Stimulated activated naive CD4-positive, alpha-beta T cell treated with Interleukin-2 at 50 U/mL for 16 hours (primary cell): ENCODE measurements around the gene PNLIPRP2.

Experiments
- DNase-seq: peaks from one replicate; lab custom pipeline; 2025; lab: John Stamatoyannopoulos, UW

The PNLIPRP2 gene

GRCh38 chr10:116655568-116655967 lies 34.8 kb downstream of the PNLIPRP2 start:
- no peak for DNase-seq

GRCh38 chr10:116656044-116656443 lies 35.3 kb downstream of the PNLIPRP2 start:
- no peak for DNase-seq

DNA sequence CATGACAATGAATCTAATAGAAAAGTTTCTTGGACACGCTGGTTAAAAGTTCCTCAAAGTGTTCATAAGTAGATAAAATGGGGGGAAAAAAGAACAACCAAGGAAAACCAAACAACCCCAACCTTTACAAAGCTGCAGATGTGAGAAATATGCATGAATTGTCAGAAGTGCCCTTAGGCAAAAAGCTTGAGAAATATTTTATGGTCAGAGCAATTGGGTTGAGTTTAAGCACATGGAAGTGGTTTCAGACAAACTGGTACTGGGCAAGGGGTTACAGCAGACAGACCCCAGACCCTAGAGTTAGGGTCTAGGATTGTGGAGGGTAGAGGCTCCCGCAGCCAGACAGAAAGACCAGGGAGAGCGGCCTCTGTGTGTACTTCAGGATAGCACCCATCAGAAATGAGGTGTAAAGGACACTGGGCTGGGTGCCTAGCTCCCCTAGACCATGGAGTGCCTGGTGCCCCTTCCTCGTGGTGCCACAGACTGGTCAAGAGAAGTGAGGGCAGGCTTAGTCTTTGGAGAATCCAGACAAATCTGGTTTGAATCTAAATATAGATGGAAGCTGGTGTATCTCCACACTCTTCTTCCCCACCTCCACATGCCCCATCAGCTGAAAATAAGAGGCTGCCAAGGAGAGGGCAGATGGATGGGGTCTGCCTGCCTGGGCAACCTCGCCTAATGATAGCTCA lies 37.3 kb downstream of the PNLIPRP2 start:
- DNase-seq = no peak

DNA sequence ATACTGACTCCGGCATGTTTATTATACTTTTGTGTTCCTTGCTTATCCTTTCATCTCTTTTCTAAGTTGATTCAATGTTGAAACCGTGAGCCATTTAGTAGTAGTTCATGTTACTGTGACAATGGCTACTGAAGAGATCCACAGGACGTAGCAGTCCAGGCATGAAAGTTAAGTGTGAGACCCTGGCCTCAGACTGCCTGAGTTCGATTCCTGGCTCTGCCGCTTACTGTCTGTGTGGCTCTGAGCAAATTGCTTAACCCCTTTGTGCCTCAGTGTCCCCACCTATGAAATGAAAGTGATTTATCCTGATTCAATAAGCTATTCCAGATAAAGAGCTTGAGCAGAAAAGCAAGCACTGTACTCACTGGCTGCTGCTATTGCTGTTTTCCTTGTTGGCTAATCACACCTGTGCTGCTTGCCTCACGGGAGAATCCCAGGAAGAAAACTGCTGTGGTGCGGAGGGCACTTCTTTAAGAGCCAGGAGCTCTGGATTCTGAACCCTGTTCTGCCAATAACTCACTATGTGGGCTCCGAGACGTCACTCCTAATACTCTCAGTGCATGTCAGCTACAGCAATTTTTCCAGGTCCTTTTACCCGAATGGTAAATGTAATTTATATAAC lies 38.4 kb downstream of the PNLIPRP2 start:
- no peak for DNase-seq

- no peak for DNase-seq
Measured at GRCh38 chr10:116660860-116661259, 40.1 kb downstream of the PNLIPRP2 start.

GRCh38 chr10:116663342-116663741 lies 42.6 kb downstream of the PNLIPRP2 start:
- no peak for DNase-seq

DNA sequence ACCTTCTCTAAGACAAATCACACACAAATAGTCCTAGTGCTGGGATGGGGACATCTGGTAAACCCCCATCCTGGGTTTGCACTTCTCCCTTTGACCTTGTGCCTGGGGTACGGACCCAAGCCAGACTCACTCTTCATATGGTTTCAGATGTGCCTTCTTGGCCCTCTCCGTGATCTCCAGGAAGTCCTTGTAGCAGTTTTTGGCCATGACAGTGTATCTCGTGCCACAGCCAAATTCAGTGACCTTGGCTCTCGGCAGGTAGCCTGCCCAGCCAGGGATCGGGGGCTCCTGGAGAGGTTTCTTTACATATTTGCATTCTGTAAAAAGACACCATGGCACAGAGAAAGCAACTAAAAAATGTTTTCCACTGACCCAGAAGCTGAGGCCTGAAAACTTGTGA lies 43.9 kb downstream of the PNLIPRP2 start:
- no peak for DNase-seq

GRCh38 chr10:116665541-116666125 lies 44.9 kb downstream of the PNLIPRP2 start:
- DNase-seq = no peak

DNA sequence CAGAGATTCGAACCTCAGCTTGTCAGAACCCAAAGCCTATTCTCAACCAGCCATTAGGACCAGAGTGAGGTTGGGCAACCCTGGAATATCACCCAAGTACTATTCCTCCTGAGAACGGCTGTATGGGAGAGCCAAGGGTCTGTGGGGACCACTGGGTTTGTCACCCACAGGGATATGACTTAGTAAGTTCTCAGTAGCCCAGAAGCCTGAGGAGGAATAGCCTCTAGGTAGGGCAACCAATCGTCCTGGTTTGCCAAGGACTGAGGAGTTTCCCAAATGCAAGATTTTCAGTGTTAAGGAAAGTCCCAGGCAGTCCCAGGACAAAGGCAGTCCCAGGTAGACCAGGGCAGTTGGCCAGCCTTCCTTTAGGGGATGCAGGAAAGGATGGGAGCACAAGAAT lies 46.7 kb downstream of the PNLIPRP2 start:
- no peak for DNase-seq

GRCh38 chr10:116668018-116668417 lies 47.3 kb downstream of the PNLIPRP2 start:
- no peak for DNase-seq

DNA sequence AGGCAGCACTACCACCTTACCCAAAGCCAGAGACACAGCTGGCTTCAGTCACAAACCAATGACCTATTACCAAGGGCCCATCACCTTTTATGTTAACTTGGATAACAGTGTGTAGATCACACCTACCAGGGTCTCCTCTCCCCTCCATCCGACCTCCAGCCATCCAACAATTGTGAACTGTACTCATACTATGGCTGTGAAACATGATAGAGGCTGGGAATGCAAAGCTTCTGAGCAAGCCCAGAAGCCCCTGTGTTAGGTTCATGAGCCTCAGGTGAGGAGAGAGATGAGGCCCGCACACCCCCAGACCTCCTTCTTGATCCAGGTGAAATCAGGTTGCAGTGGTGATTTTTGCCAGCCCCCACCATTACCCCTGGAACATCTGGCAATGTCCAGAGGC lies 47.7 kb downstream of the PNLIPRP2 start:
- no peak for DNase-seq

GRCh38 chr10:116669080-116669479 lies 48.3 kb downstream of the PNLIPRP2 start:
- DNase-seq = no peak

DNA sequence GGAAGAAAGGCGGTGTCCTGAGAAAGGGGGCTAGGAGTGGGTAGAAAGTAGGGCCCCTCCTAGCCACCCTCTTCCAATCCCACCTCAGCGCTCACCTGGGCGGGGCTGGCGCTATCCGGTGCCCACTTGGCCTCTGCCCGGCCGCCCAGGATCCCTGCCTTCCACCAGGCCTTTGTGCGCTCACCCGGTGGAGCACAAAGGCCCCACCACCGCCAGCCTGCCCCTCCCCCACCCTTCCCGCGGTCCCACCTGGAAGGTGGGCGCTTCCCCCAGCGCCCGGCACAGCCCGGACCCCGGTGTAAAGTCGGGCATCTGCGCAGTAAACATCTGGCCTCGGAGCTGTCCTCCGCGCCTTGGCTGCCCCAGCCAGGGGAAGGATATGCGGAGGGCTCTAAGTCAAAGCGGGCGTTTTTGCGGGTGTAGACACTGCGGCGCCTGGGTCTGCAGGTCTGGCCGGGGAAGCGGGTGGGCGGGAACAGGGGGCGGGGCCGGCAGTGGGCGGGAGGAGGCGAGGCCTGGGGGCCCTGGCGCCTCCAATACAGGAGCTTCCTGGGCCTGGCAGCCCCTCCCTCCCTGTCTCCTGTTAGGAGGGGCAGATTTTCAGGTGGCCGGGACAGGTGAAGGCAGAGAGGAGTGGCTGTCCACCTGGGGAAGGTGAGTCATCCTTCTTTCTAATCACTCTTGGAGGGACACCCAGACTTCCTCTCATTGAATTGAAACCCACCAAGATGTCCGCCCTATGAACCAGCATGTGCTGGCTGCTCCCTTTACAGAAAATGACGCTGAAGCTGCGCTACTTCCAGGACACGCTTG lies 49.3 kb downstream of the PNLIPRP2 start:
- no peak for DNase-seq

DNA sequence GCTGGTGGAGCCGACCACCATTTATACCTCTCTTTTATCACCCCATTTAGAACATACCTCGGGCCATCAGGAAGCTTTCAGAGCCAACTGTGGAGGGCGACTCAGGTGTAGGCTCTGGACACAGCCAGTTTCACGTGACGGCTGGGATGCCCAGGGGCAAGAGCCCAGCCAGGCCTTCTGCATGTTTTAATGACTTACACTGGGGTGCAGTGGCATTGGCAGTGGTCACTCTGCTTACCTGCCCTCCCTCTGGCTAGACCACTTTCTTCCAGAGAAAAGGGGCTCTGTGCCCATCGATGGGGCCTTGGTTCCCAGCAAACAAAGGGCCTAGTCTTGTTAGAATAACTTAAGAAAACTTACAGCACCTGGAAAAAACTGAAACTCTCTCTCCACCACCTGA lies 50.0 kb downstream of the PNLIPRP2 start:
- no peak for DNase-seq

DNA sequence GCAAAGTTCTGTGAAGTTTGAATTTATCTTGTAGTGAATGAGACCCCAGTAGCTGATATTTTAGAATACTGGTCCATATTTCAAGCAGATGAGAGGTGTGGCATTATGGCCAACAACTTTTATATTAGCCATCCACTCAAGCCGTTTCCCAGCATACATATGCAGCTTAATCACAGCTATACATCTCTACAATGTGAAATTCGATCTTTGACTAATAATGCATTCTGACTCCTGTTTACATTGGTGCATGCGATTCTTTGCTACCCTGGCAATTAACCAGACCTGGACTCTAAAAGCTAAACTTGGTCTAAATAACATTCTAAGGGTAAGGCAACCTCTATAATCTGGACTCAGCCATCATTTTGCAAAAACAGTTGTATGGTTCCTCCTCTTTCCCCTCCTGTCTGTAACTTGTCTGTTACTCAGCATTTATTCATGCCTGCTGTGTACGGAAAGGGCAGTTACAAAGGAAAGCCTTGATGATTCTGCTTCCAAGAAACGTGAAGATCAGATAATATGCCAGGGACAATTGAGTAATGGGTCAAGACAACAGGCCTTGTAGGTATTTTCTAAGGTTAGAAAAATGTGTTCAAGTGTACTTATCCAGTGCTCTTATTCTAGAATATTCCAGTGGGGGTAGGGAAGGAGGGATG lies 50.6 kb downstream of the PNLIPRP2 start:
- DNase-seq = no peak

GRCh38 chr10:116672891-116673290 lies 52.1 kb downstream of the PNLIPRP2 start:
- DNase-seq = no peak

DNA sequence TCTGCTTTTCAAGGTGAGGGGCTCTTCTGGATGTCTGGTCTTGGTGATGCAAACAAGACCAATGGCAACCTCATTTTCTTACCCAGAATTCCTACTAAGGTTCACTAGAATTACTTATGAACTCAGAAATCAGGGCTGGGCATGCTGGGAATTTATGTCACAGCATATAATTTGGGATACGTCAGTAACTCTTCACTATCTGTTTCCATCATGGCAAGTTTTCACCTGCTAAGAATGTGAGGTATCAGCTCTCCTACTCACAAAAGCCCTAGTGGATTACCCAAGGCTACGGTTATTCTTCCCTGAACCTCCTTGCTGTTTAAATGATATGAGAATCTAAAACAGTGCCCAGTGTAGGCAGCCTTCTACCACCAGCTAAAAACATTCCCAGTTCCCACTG lies 53.1 kb downstream of the PNLIPRP2 start:
- DNase-seq = no peak

- DNase-seq = no peak
Measured at GRCh38 chr10:116674901-116675423, 54.2 kb downstream of the PNLIPRP2 start.

- no peak for DNase-seq
Measured at GRCh38 chr10:116676118-116676517, 55.4 kb downstream of the PNLIPRP2 start.

DNA sequence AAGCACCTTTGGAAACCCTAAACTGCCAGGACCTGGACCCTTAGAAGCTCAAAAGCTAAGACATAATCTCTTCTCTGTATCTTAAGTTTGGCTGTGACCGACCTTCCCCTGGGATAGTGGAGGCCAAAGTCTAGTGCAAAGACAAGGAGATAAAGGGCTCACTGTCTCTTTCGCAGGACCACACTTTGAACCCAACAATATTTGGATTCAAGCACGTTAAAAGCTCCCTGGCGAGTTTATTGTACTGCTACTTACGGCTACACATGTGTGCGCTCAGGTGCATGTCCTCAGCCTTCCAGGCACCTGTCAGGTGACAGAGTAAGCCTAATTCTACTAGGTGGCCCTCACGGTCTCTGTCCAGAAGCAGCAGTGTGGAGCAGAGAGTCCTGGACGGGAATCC lies 55.9 kb downstream of the PNLIPRP2 start:
- DNase-seq = no peak

GRCh38 chr10:116679351-116679750 lies 58.6 kb downstream of the PNLIPRP2 start:
- DNase-seq = no peak

- DNase-seq = no peak
Measured at GRCh38 chr10:116683166-116683565, 62.4 kb downstream of the PNLIPRP2 start.
